Measurements from ENCODE around the gene OR2Y1.
"Not testable (repeated sequence)": the region's sequence is repeated elsewhere in the genome, so short reads cannot be mapped to it uniquely, and the experiment has no call there.

OR2Y1 gene

GRCh38 chr5:180739958-180740357 is at the start of gene OR2Y1:
Gene OR2Y1, minus strand, starts transcription at chr5:180740058. Its CDS starts 0 bp downstream, at chr5:180740058.
- no peak for DNase-seq

- not testable (repeated sequence) for DNase-seq
These were observed 49.0 kb upstream of the OR2Y1 start for GRCh38 chr5:180788651-180789410.

GRCh38 chr5:180787711-180788431 is 48.0 kb upstream of the OR2Y1 start:
- no peak for DNase-seq

GRCh38 chr5:180786531-180787398 is 46.9 kb upstream of the OR2Y1 start:
- DNase-seq = no peak

- DNase-seq = no peak
These were observed 46.0 kb upstream of the OR2Y1 start for GRCh38 chr5:180785794-180786221.

GRCh38 chr5:180785121-180785781 is 45.4 kb upstream of the OR2Y1 start:
- DNase-seq = no peak

- peak; percentile 67 to 75 for DNase-seq
These were observed 44.7 kb upstream of the OR2Y1 start for GRCh38 chr5:180784497-180785097.

- DNase-seq = no peak
These were observed 43.6 kb upstream of the OR2Y1 start for GRCh38 chr5:180783340-180784052.

- DNase-seq = no peak
These were observed 42.9 kb upstream of the OR2Y1 start for GRCh38 chr5:180782748-180783147.

GRCh38 chr5:180781900-180782326 is 42.1 kb upstream of the OR2Y1 start:
- DNase-seq = not testable (repeated sequence)

- no peak for DNase-seq
These were observed 40.2 kb upstream of the OR2Y1 start for GRCh38 chr5:180779985-180780610.

GRCh38 chr5:180777475-180777874 is 37.6 kb upstream of the OR2Y1 start:
- DNase-seq = no peak

GRCh38 chr5:180776376-180776775 is 36.5 kb upstream of the OR2Y1 start:
- no peak for DNase-seq

GRCh38 chr5:180775624-180776023 is 35.8 kb upstream of the OR2Y1 start:
- DNase-seq = no peak

- no peak for DNase-seq
These were observed 32.0 kb upstream of the OR2Y1 start for GRCh38 chr5:180771839-180772238.

- no peak for DNase-seq
These were observed 30.0 kb upstream of the OR2Y1 start for GRCh38 chr5:180769821-180770220.

- DNase-seq = no peak
These were observed 15.7 kb upstream of the OR2Y1 start for GRCh38 chr5:180755601-180756000.

- DNase-seq = no peak
These were observed 4.4 kb upstream of the OR2Y1 start for GRCh38 chr5:180744253-180744652.

- no peak for DNase-seq
These were observed 2.9 kb upstream of the OR2Y1 start for GRCh38 chr5:180742727-180743126.

- DNase-seq = not testable (repeated sequence)
These were observed 1.1 kb upstream of the OR2Y1 start for GRCh38 chr5:180740953-180741352.

- no peak for DNase-seq
These were observed 587 bp downstream of the OR2Y1 start for GRCh38 chr5:180739271-180739670.

All from activated CD4-positive, alpha-beta T cell treated with anti-CD3 and anti-CD28 coated beads, Interleukin-2, amount 50 U/mL, for 48 hours (primary cell).